Body of pancreas (tissue), 4 donors: ENCODE data around the gene KIF1C. TPM values are rescaled to one million over a fixed set of nuclear protein-coding genes. Genes with fewer than 3 reads are reported as not detected.

ENCODE experiments used
- ATAC-seq: fragments of 150-250 bp; one replicate; pipeline ENCODE4 v1.9.1; 2016
- DNase-seq, 4 donors: peaks; one replicate each; pipeline ENCODE4 v3.0.0-alpha.2; 2019
- H3K27ac ChIP-seq, 4 donors: fragments of 200-600 bp; sonication (generic); 1 replicate in 3 of 4; 2 replicates in 1 of 4; pipeline versions ENCODE4 v1.5.1 to v1.6.1; 2016 to 2019; ENCODE audit warnings: mild to moderate bottlenecking in 1 of 4, mixed read lengths in 1 of 4, moderate library complexity in 1 of 4
- H3K27me3 ChIP-seq, 2 donors: fragments of 200-600 bp; sonication (generic); one replicate each; pipeline ENCODE4 v1.6.0; 2016; ENCODE audit warnings: mild to moderate bottlenecking in 1 of 2
- H3K36me3 ChIP-seq, 2 donors: fragments of 200-600 bp; sonication (generic); replicated peaks in 1 of 2; 2 replicates each; pipeline ENCODE4 v1.5.1; 2016; ENCODE audit warnings: low read depth in 2 of 2; ENCODE audit not compliant: insufficient read depth in 1 of 2
- H3K4me1 ChIP-seq: fragments of 200-600 bp; sonication (generic); one replicate; pipeline ENCODE4 v1.6.0; 2016
- H3K4me3 ChIP-seq, 2 donors: fragments of 200-600 bp; sonication (generic); 1 replicate in 1 of 2; 2 replicates in 1 of 2; pipeline ENCODE4 v1.5.1; 2016 to 2019
- H3K9me3 ChIP-seq, 3 donors: fragments of 200-600 bp; sonication (generic); 1 replicate in 2 of 3; 2 replicates in 1 of 3; pipeline ENCODE4 v1.5.1; 2016
- POLR2A ChIP-seq, 3 donors: fragments of 450-650 bp; IDR thresholded peaks; one replicate each; pipeline ENCODE4 v1.6.1; 2016; ENCODE audit warnings: antibody characterized with exemption in 3 of 3, mild to moderate bottlenecking in 2 of 3
- WGBS, 2 donors: methylation state at CpG; one replicate each; pipeline ENCODE4 v1.1.5; 2017; 5-methylcytosine and 5-hydroxymethylcytosine counted together
- intact Hi-C: fragments of 100-400 bp; cut with DNase I; formaldehyde crosslinking; loops from one replicate; pipeline ENCODE4 v1.15.1; 2023
- total RNA-seq, 2 donors: library from RNA; depleted of rRNA; stranded (reverse); fragments of >200 nt; gene quantifications; one replicate each; pipeline ENCODE4 v1.1.0, GENCODE V29; 2016
- TF ChIP-seq, protein P1 (sequence below), 7 experiments: fragments of 450-650 bp in 4 of 7; fragments of 200-600 bp in 3 of 7; sonication (generic) in 3 of 7; IDR thresholded peaks; one replicate each; pipeline ENCODE4 v1.5.1; 2016 to 2019; ENCODE audit warnings: antibody characterized with exemption in 7 of 7

Gene KIF1C
- total RNA-seq, 2 donors from 2014 or later, result 43.1 to 54.4 TPM

DNA sequence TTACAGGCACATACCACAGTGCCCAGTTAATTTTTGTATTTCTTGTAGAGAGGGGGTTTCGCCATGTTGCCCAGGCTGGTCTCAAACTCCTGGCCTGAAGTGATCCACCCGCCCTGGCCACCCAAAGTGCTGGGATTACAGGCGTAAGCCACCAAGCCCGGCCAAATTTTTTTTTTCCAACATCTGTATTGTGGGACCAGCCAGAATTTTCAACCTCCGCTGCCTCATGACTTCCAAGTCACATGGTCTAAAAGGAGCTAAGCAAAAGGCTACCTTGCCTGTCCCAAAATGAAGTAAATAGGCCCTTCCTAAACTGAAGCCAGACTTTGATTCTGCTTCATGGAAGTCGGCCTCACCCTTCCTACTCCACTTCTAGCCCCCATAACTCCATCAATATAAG lies 25.9 kb upstream of the KIF1C start:
- H3K27me3 ChIP-seq, result no peaks in the 10 kb centered on the region
- no peak overlapping the region for H3K27ac ChIP-seq
- peaks cover 0 to 4% of the 10 kb centered on the region in 2 donors for H3K36me3 ChIP-seq
- intact Hi-C loops, result no loop called here
- no peak for ATAC-seq
- 83% methylated on average over 6 of the region's 6 CpGs for WGBS, 2 donors
- H3K4me1 ChIP-seq, result peaks cover 24% of the 10 kb centered on the region
- H3K9me3 ChIP-seq, result no peaks in the 10 kb centered on the region
- no peak overlapping the region for H3K4me3 ChIP-seq
- no peak for DNase-seq
- TF ChIP-seq POLR2A (IDR thresholded peaks at IDR 0.05), result no peak
- TF ChIP-seq, protein P1, sequence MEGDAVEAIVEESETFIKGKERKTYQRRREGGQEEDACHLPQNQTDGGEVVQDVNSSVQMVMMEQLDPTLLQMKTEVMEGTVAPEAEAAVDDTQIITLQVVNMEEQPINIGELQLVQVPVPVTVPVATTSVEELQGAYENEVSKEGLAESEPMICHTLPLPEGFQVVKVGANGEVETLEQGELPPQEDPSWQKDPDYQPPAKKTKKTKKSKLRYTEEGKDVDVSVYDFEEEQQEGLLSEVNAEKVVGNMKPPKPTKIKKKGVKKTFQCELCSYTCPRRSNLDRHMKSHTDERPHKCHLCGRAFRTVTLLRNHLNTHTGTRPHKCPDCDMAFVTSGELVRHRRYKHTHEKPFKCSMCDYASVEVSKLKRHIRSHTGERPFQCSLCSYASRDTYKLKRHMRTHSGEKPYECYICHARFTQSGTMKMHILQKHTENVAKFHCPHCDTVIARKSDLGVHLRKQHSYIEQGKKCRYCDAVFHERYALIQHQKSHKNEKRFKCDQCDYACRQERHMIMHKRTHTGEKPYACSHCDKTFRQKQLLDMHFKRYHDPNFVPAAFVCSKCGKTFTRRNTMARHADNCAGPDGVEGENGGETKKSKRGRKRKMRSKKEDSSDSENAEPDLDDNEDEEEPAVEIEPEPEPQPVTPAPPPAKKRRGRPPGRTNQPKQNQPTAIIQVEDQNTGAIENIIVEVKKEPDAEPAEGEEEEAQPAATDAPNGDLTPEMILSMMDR (IDR thresholded peaks at IDR 0.05), result no peak

DNA sequence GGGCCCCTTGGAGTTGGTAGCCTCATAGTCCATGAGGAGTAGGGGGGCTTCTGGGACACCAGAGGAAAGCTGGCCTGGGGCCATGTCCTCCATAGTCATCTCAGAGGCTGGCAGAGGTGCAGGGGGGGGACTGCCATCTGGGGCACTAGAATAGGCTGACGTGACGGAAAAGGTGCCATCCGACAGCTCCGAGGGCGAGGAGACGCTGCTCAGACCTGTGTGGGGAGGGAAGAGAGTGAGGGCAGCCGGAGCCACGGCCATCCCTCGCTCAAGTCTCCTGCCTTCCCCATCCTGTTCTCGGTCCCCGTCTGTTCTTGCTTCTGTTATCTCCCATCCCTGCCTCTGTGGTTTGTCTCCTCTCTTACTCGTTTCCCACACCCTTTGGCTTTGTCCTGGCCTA lies 25.4 kb upstream of the KIF1C start:
- Histone ChIP-seq H3K27me3 (no peaks in the 10 kb centered on the region), H3K4me3 (no peak overlapping the region), H3K4me1 (peaks cover 24% of the 10 kb centered on the region), H3K9me3 (no peaks in the 10 kb centered on the region), H3K27ac (no peak overlapping the region), H3K36me3 (peaks cover 0 to 4% of the 10 kb centered on the region in 2 donors)
- no peak for TF ChIP-seq POLR2A (IDR thresholded peaks at IDR 0.05)
- TF ChIP-seq, protein P1 (IDR thresholded peaks at IDR 0.05), result no peak
- 87 to 92% methylated on average over 12 of the region's 12 CpGs for WGBS, 2 donors
- intact Hi-C loops, result no loop called here
- ATAC-seq, result no peak
- DNase-seq, result no peak

DNA sequence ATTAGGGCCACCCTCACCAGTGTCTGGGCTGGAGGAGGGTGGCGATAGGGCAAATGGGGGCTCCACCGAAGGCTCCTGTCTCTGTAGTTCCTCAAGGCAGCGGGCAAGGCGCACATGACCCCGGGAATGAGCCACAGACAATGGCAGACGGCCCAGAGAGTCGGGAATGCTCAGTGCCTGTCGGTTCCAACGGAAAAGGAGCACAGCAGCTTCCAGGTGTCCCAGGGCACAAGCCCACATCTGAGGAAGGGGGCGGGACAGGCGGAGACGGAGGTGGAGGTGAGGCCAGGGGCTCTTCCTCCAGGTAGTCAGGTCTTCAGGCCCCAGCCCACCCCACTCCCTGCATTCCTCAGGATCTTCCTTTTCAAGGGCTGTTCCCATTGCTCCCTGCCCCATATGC lies 25.0 kb upstream of the KIF1C start:
- peaks cover 0 to 4% of the 10 kb centered on the region in 2 donors for H3K36me3 ChIP-seq
- DNase-seq (no peak), ATAC-seq (no peak)
- peaks cover 24% of the 10 kb centered on the region for H3K4me1 ChIP-seq
- no peaks in the 10 kb centered on the region for H3K9me3 ChIP-seq
- TF ChIP-seq, protein P1 (IDR thresholded peaks at IDR 0.05), result no peak
- no peak for TF ChIP-seq POLR2A (IDR thresholded peaks at IDR 0.05)
- H3K27me3 ChIP-seq, result no peaks in the 10 kb centered on the region
- intact Hi-C loops, result no loop called here
- no peak overlapping the region for H3K27ac ChIP-seq
- WGBS, 2 donors, result 83 to 88% methylated on average over 12 of the region's 12 CpGs
- no peak overlapping the region for H3K4me3 ChIP-seq

DNA sequence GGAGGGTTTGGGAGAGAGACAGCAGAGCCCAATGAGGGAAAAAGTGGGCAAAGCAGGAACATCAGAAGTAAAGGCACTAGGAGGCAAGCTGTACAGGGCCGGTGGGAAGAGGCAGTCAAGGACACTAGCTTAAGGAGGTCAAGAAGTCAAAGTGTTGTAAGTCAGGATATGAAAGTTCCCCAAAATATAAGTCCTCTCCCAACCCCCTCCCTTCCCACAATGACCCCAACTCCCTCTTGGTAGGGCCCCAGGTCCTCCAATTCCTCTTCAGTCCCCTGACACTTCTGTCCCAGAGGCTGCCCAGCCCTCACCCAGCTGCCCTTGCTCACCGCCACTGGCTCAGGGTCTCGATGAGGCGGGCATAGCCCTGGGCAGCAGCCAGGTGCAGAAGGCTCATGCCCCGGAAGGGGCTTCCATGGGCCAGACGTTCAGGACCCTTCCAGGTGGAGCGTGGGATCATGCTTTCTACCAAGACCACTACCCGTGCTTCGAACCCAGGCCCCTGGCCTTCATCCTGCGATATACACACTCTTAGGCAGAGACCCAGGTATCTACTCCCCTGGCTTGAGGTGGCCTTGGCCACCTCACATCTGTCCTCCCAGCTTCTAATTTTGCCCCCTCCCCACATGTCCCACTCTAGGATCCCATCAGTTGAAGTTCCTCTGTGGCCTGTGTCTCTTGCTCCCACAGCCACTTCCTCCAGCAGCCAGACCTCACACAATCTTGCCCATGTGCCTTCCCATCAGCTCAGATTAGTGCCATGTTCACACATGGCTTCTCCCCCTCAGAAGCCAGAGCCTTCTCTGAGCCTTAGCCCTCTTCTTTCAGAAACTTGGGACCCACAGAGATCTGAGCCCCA lies 24.3 kb upstream of the KIF1C start:
- ATAC-seq, result no peak
- H3K27ac ChIP-seq, result no peak overlapping the region
- intact Hi-C loops, result no loop called here

More for the DNA sequence above, 24.3 kb upstream of the KIF1C start:
- Histone ChIP-seq H3K4me3 (no peak overlapping the region), H3K36me3 (peaks cover 0 to 6% of the 10 kb centered on the region in 2 donors), H3K27me3 (no peaks in the 10 kb centered on the region), H3K9me3 (no peaks in the 10 kb centered on the region), H3K4me1 (peaks cover 18% of the 10 kb centered on the region)
- 84 to 89% methylated on average over 10 of the region's 10 CpGs for WGBS, 2 donors
- DNase-seq, result no peak
- TF ChIP-seq, protein P1 (IDR thresholded peaks at IDR 0.05), result no peak
- no peak for TF ChIP-seq POLR2A (IDR thresholded peaks at IDR 0.05)
